Skin epidermis (tissue), 12 donors: ENCODE results near the gene GLIPR1.
"Not testable (repeated sequence)": the region's sequence is repeated elsewhere in the genome, so short reads cannot be mapped to it uniquely, and the experiment has no call there.

Source experiments
- H3K27ac ChIP-seq, 21 experiments: fragments of 200-600 bp; sonication (generic) in 11 of 21; one replicate each; pipeline ENCODE4 v1.5.0; 2020; ENCODE audit warnings: mild to moderate bottlenecking in 3 of 21, inconsistent platforms in 2 of 21, moderate library complexity in 2 of 21
- H3K4me3 ChIP-seq, 7 experiments: fragments of 200-600 bp; sonication (generic) in 2 of 7; one replicate each; pipeline ENCODE4 v1.5.0; 2020; ENCODE audit warnings: inconsistent platforms in 2 of 7, mild to moderate bottlenecking in 2 of 7, moderate library complexity in 1 of 7

Gene GLIPR1

DNA sequence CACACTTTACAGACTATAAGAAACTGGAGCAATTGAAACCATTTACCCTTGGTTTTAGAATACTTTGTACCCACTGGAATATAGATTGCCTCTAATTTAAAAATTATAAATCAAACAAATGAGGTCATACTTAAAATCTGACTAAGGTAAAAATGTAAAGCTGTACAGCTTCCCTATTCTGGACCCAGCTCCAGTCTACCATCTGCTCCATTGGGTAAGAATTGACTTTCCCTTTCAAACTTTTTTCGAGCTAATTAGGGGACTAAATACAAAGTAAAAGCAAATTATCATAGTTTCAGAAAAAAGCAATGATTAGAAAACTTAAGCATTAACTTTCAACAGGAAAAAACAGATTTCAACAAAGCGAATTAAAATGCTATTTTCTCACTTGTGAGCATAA lies 26.5 kb downstream of the GLIPR1 start:
- Histone ChIP-seq H3K27ac (no peak overlapping the region), H3K4me3 (no peak overlapping the region)

DNA sequence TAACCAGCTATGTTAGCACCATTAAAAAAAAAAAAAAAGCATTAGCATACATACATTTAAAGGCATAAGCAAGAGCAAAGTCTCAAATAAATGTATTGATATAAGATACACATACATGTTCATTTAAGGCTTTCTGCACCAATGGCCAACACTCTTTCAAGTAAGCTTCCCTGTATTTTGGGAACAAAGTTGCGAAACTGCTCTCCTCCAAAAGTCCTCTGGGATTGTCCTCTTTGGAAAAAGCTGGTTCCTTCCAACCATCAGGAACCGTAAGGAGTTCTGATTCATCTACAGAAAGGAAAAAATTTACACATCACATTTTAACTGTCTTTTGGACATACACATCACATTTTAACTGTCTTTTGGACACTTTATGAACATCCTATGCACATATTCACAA lies 27.6 kb downstream of the GLIPR1 start:
- no peak overlapping the region for H3K4me3 ChIP-seq

DNA sequence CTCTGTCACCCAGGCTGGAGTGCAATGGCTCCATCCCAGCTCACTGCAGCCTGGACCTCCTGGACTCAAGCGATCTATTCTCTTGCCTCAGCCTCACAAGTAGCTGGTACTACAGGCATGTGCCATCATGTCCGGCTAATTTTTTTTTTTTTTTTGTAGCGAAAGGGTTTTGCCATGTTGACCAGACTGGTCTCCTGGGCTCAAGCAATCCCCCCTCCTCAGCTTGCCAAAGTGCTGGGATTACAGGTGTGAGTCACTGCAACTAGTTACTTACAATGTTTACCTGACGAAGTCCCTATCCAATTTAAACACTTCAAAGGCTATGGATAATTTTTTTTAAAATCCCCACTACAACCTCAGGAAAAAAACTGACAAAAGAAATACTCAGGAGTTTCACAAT lies 29.1 kb downstream of the GLIPR1 start:
- H3K4me3 ChIP-seq, result no peak overlapping the region
- H3K27ac ChIP-seq, result no peak overlapping the region

More for the DNA sequence above, 27.6 kb downstream of the GLIPR1 start:
- H3K27ac ChIP-seq, result no peak overlapping the region

DNA sequence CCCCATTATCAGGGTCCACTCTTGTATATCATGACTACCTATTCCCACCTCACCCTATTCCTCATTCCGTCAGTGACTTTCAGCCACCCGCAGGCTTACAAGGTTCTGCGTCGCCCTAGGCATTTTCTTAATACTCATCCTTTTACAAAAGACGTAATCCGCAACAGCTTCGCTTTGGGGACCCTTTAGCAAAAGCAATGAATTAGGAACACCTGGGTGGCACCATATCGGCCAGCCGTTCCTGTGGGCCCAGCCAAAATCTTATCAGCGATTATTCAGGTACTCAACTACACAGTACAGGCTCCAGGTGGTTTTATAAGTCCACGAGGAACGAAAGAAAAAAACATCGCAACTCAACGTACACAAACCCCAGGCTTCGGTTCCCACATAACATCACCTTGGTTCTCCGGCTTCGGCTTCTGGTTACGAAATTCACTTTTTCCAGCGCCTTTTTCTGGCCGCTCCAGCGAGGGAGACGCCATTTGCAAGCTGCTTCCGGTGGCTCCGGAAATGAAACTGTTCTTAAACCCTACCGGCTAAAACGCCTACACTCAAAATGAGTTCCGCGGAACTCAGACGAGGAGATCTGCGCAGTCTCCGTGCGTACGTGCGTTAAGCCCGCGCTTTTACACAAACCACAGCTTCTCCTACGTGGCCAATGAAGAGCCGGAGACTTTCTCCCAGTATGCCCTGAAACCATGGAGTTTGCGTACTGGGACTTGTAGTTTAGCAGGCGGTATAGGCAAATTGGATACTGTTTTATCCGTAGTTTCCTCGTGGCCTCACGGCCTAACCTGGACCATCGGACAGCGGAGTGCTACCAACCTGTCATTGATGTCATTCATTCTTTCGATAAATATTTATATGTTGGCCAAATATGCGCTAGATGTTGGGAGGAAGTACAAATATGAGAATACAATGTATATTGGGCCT lies 30.8 kb downstream of the GLIPR1 start, which contains the start of gene KRR1:
Gene KRR1, minus strand, starts transcription at position 494 of the 933 bp plus-strand sequence. Its CDS starts 12 bp downstream, at position 482.
- Histone ChIP-seq H3K4me3 (peak within 1 kb of the TSS; percentile 68 to 93 (median 82)), H3K27ac (peak within 1 kb of the TSS; percentile 37 to 89 (median 82))

DNA sequence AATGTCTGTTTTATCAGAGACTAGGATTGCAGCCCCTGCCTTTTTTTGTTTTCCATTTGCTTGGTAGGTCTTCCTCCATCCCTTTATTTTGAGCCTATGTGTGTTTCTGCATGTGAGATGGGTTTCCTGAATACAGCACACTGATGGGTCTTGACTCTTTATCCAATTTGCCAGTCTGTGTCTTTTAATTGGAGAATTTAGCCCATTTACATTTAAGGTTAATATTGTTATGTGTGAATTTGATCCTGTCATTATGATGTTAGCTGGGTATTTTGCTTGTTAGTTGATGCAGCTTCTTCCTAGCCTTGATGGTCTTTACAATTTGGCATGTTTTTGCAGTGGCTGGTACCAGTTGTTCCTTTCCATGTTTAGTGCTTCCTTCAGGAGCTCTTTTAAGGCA lies 40.7 kb downstream of the GLIPR1 start:
- H3K27ac ChIP-seq, H3K4me3 ChIP-seq: not testable (repeated sequence)

DNA sequence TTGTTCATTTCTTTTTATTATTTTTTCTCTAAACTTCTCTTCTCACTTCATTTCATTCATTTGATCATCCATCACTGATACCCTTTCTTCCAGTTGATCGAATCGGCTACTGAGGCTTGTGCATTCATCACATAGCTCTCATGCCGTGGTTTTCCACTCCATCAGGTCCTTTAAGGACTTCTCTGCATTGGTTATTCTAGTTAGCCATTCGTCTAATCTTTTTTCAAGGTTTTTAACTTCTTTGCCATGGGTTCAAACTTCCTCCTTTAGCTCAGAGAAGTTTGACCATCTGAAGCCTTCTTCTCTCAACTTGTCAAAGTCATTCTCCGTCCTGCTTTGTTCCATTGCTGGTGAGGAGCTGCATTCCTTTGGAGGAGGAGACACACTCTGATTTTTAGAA lies 41.6 kb downstream of the GLIPR1 start:
- H3K4me3 ChIP-seq, result not testable (repeated sequence)

DNA sequence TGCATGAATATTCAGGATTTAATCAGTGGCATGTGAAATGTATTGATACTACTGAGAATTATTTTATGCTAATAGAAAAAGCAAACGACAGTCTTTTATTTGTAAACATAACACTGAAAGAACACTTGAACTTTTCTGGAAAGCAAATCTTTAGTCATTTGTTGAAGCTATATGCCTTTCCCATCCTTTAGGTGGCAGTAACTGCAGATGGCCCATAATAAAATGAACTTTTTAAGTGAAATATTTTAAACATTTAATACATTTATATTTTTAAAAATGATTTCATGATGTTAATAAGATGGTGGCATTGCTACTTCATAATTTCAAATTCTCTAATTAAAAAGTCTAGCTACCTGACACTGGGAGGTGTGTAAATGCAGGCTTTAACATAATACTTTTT lies 44.7 kb downstream of the GLIPR1 start:
- H3K4me3 ChIP-seq, result no peak overlapping the region
- H3K27ac ChIP-seq, result no peak overlapping the region

More for the DNA sequence above, 41.6 kb downstream of the GLIPR1 start:
- H3K27ac ChIP-seq, result not testable (repeated sequence)

DNA sequence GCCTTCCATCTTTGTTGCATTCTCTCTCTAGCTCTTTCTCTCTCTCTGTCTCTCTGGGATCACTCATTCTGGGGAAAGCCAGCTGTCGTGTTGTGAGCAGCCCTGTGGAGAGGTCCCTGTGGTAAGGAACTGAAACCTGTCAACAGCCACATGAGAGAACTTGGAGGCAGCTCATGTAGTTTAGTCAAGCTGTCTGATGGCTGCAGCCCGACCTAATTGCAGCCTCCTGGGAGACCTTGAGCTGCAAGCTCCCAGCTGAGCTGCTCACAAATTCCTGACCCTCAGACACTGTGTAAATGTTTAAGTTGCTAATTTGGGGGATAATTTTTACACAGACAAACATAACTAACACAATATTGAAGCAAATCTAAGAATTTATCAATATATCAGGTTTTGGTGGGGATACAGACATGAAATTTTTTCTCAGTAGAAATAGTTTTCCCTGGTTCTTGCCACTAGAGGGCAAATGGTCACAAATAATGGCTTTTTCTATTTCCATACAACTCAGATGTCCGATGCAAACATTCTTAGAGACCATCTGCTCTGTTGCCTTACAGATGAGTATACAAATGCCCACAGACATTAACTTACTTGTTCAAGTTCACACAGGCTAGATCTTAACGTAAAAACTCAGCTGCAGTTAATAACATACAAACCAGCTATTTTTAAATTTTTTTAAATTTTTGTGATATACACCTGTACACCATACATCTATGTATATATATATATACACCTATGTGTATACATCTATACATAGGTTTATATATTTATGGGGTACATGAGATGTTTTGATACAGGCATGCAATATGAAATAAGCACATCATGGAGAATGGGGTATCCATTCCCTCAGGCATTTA lies 46.3 kb downstream of the GLIPR1 start:
- H3K4me3 ChIP-seq, result no peak overlapping the region
- no peak overlapping the region for H3K27ac ChIP-seq

DNA sequence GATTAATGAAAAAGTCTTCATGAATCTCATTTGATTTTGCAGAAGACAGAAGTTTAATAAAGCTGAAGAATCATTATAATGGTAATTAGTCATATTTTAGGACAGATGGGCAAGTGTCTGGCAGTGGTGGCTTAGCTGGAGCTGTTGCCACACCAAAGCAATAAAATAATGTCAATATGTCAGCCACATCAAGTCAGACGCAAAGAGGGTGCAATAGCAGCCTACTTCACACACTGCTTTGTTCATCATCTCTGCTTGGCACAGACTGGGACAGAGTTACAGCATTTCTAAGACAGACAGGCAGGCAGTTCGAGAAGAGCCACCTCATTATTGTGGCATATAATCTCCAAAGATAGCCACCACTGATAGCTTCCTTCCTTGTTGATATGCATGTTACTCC lies 47.7 kb downstream of the GLIPR1 start:
- H3K27ac ChIP-seq, result no peak overlapping the region
- H3K4me3 ChIP-seq, result no peak overlapping the region

DNA sequence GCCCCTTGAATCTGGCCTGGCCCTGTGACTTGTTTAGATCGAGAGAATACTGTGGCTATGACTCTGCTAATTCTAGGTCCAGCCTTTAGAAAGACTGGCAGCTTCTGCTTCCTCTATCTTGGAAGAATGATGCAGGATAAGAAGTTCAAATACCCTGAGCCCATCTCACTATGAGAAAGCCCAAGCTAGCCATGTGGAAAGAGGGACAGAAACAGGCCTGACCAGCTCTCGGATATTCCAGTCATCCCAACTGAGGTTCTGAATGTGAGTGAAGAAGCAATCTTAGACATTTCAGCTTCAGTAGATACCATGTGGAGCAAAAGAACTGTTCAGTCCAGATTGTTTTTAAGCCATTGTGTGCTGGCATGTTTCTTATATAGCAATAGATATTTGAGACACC lies 48.1 kb downstream of the GLIPR1 start:
- H3K27ac ChIP-seq, result no peak overlapping the region
- H3K4me3 ChIP-seq, result no peak overlapping the region

DNA sequence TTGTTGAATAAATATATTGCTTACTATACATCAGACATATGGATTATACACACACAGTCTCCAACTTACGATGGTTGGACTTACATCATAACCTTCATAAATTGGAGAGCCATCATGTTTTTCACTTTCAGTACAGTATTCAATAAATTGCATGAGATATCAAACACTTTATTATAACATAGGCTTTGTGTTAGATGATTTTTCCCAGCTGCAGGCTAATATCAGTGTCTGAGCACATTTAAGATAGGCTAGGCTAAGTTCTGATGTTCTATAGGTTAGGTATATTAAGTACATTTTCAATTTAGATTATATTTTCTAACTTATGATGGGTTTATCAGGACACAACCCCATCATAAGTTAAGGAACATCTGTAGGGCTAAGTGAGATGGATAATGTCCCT lies 48.8 kb downstream of the GLIPR1 start:
- H3K4me3 ChIP-seq, result no peak overlapping the region
- H3K27ac ChIP-seq, result no peak overlapping the region

DNA sequence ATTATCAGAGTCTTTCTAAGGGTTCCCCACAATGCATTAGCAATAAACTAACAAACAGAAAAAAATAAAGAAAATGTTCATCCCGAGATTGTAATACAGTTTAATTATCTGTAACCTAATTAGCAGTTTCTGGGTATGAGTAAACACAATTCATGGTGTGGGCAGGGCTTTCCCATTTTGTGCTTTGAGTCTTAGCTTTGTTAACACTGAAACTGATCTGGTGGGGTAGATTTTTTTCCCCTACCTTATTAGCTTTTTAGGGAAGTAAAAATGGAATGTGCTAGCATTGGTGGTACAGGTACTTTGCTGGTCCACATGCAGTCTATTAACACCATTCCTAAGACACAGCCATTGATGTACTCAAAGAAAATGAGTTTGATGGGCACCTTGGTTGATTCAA lies 49.3 kb downstream of the GLIPR1 start:
- Histone ChIP-seq H3K4me3 (no peak overlapping the region), H3K27ac (no peak overlapping the region)

DNA sequence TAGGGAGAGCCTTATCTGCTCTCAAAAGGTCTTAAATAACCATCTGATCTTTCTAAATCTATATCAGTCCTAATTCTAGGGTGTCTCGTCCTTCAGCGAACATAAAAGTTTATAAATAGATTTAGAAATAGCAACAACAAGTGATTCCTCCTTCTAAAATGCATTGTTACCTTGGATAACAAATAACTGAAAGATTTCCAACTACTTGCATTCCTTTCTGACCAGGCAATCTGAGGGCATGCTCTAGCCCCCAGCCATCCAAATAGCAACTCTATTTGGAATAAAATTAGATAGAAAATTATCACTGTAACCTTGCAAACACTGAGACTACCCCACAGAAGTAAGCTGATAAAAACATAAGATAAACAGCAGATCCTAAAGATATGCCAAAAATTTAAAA lies 52.7 kb downstream of the GLIPR1 start:
- H3K4me3 ChIP-seq, result no peak overlapping the region
- H3K27ac ChIP-seq, result no peak overlapping the region

DNA sequence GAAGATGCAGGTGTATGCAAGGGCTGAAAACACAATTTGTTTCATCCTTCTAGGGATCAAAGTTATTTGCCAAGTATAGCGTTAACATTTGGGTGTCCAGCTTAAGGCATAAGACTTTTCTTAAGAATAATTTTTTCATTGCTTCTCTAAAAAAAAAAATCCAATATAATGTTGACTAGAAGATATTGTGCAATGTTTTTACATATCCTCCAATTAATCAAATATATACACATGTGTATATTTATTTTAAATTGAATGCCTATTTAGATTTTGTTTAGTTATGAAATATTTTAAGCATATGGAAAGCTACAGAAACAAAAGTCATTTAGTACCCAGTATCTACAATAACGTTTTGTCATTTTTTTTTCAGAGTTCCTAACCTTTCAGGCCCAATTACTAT lies 59.3 kb downstream of the GLIPR1 start:
- Histone ChIP-seq H3K4me3 (no peak overlapping the region), H3K27ac (no peak overlapping the region)

DNA sequence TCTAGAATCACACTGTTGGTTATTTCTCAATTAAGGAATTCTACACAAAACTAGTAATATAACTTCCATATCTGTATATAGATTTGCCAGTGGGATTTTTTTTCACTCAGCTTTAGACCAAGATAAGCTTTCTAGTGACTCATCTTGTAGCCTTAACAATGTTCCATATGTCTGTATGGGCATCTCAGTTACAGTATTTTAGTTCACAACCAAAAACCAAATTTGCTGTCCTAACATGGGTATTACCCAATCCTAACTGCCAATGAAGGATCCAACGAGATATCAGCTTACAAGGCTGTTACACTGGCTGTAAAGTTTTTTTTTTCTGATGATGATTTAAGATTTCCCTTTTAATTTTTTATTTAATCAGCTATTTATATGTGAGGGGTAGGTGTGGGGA lies 62.4 kb downstream of the GLIPR1 start:
- H3K4me3 ChIP-seq, result no peak overlapping the region
- H3K27ac ChIP-seq, result no peak overlapping the region

DNA sequence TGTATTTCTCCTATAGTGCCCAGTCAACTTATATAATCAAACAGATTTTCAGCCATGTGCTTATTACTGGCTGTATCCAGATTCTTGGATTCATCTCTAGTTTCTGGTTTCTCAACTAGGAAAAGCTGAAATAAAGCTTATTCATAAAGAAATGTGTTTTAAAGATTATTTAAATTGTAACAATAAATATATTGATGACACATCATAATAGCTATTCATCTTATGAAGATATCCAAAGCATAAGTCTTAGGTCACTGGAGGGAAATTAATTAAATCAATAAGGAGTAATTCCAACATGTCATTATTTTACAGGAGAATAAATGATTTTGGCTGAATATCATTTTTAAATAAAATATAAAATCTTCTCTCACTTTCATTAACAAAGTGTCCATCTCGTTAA lies 63.0 kb downstream of the GLIPR1 start:
- H3K4me3 ChIP-seq, result no peak overlapping the region
- no peak overlapping the region for H3K27ac ChIP-seq

DNA sequence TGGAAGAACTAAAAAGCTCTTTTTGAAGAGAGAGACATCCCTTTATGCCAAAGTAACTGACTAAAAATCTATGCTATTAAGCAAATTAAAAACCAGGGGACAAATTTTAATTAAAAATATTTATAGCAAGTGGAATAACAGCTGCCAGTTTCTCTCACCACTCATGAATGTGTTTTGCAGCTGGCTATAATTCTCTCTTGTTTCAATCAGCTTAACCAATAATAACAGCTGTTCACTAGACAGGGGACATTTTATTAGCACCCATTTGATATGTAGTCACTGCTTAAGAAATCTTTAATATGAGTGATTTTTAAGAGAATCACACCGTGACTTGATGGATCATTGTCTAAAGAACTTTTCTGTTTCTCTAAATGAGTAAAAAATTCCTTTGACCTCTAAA lies 65.1 kb downstream of the GLIPR1 start:
- no peak overlapping the region for H3K27ac ChIP-seq
- H3K4me3 ChIP-seq, result no peak overlapping the region

DNA sequence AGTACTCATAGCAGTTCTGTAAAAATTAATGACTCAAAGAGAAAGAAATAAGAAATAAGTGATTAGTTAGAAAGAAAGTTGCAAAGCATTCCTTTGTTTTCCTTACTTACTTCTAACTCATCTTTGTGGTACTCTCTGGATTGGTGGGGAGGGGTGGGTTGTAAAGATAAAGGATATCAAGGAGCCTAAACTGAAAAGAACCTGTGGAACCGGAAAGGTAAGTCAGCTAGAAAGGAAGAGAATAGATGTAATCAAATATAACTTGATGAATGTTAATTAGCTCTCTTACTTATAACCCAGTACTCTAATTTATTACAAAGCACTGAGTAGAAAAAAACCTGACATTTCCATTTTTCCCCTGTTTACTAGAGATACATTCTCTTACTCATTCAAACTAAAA lies 68.3 kb downstream of the GLIPR1 start:
- Histone ChIP-seq H3K27ac (no peak overlapping the region), H3K4me3 (no peak overlapping the region)

DNA sequence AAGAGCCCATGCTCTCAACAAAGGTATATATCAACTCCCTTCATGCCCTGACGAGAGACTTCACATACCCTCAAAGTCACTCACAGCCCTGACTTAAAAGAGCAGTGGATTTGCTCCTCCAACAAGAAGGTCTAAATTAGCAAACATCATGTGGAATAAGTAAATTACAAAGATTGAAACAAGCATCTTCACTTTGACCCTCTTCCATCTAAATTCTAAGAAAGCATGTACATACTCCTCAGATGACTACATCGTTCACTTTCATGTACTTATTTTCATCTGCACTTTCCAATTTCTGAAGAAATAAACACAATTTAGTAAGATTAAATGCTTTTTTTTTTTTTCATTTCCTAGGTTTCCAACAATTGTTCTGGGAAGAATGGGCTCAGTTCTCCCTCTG lies 69.4 kb downstream of the GLIPR1 start:
- Histone ChIP-seq H3K27ac (no peak overlapping the region), H3K4me3 (no peak overlapping the region)

DNA sequence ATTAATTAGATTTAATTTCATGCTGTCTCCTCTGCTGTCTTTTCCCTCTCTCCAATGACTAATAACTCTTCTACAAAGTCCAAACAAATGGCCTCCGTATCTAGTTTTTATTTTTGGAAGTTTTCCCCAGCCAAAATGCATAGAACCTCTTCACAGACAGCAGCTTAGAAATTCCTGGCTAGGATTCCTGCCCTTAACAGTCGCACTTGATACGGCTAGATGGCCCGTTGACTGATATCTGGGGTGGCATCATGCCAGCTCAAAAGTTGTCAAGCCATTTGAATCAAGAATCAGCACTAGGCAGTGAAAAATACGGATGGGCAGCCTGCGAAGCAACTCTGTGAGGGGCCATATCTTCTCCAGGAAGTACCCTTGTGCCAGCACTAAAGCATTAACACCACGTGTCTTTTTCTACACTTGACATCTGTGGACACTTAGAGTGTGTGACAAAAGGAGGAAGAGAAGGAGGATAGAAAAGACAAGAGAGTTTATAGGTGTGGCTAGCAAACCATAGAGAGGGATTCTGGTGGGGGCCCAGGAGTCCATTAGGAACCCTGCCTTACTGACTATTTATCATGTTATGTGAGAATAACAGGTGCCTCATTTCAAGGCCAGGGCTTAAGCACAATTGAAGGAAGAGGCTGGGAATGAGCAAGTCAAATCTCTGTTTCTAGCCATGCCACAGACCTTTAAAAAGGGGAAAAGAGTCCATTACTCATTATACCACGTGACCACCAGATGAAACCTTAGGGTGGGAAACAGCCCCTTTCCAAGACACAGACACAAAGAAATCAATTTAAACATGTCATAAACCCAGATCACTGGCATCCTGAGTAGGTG lies 70.1 kb downstream of the GLIPR1 start:
- Histone ChIP-seq H3K27ac (no peak overlapping the region), H3K4me3 (no peak overlapping the region)
